HG03354 (cell line): ENCODE measurements around the gene FUZ.

Experiments used
- ATAC-seq: cut with Tn5 transposase; IDR thresholded peaks from one replicate; pipeline ENCODE4 v1.9.1; 2021; ENCODE audit warnings: mild to moderate bottlenecking; ENCODE audit not compliant: unreplicated experiment, poor library complexity, severe bottlenecking

Gene FUZ

GRCh38 chr19:49812997-49813861, at the start of gene FUZ:
Gene FUZ (minus strand): TSS chr19:49813292. CDS start chr19:49813106, 186 bp downstream.
- ATAC-seq, result peak; percentile 45

- no peak for ATAC-seq
Observed at GRCh38 chr19:49862391-49863253, 49.5 kb upstream of the FUZ start.

- ATAC-seq, result no peak
Observed at GRCh38 chr19:49861541-49862378, 48.7 kb upstream of the FUZ start.

DNA sequence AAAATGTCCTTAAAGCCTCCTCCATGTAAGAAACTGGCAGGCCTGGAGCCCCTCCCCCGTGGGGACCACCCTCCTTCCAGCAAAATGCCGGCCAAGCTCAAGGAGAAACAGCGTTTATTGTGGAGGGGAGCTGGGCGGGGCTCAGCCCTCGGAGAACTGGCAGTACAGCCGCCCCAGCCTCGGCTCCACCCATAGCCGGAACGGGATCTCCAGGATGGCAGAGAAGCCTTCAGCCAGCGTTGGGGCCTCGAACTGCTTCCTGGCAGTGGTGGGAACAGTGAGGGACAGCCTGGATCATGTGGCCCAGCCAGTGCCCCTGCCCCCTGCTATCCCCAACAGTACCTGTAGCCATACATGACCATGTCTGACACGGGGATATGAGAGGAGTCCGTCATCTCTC, 48.0 kb upstream of the FUZ start:
- no peak for ATAC-seq

DNA sequence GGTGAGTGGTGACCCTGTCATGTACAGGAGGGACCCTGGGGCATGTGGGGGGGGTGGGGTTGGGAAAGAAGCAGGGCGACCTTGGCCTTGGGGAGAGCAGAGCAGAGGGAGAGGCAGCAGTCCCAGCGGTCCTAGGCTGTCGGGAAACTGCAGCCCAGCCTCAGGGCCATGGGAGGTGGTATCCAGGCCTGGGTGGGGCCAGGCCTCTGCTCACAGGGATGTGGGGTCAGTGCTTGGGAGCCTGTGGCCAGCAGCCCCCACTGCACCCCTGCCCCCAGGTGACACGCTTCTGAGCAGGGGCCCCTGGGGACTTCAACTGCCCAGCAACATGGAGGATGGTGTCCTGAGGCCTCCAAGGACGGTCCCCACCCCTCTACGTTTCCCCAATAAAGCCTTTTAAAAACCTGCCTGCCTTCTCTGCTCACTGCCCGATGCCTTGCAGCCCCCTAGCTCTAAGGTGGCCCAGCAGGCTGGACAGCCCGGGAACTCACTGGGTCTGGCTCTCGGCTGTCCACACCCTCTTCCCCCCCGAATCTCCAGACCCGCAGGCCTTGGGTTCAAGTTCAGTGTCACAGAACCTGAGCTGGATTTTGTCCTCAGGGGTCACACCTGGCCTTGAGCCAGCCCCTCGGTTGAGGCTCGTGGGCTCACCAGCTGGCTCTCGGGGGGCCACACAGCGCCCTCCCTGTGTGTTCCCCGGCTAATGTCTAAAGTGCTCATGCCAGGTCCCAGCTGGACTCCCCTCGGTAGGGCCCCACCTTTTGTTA, 47.4 kb upstream of the FUZ start:
- ATAC-seq, result no peak

DNA sequence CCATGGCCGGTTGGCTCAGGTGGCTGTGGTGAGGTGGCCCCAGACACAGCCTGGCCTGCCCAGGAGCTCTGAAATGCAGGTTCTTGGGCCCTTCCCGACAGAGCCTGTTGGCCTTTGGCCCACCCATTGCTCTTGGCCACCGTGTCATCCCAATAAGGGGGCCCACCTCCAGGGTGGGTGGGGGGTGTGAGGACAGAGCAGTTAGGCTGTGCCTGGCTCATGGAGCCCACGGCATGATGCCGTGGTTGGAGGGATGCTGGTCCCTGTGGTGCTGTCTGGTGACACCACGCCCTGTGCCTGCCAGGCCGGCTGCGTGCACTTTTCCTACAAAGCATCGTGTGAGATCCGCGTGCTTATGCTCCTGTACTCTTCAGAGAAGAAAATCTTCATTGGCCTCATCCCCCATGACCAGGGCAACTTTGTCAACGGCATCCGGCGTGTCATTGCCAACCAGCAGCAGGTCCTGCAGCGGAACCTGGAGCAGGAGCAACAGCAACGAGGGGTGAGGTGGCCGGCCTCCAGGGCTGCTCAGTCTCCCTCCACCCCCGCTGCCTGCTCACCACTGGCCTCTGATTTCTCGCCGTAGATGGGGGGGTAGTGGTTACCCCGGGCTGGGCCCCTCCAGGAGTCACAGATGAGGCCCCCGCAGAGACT, 46.7 kb upstream of the FUZ start:
- no peak for ATAC-seq

- ATAC-seq, result no peak
Observed at GRCh38 chr19:49858088-49858985, 45.2 kb upstream of the FUZ start.

DNA sequence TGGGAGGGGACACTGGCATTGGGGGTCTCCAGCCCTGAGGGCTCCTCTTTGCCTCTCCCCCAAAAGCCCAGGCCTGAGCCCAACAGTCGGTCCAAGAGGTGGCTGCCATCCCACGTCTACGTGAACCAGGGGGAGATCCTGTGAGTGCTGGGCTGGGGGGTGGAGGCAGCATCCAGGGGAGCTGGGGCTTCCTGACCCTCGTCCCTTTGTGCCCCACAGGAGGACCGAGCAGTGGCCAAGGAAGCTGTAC, 44.7 kb upstream of the FUZ start:
- no peak for ATAC-seq

DNA sequence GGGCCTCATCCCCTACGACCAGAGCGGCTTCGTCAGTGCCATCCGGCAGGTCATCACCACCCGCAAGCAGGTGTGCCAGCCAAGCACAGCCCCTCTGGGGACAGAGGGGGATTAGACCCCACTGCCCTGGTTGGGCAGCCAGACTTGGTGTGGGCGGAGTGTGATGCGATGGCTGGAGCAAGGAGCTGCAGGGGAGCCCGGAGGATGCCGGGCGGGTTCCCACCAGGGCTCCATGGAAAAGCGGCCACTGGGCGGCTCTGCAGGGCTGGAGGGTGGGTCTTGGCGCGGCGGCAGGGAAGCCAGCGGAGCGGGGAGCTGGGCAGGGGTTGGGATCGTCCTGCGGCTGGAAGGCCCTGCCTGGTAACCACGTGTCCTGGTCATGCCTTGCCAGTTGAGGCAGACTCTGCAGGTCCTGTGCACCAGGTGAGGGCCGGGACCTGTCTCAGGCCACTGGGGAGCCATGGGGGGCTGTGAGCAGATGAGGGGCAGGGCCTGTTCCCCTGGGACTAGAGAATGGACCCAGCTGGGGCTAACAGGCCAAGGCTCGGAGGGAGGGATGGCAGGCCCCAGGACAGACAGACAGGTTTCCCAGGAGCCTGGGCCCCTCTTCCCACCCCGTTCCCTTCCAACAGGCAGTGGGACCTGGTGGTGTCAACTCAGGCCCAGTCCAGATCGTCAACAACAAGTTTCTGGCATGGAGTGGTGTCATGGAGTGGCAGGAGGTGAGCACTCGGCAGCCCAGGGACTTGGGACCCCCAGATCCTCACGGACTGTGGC, 44.2 kb upstream of the FUZ start:
- ATAC-seq, result no peak

GRCh38 chr19:49856574-49857021, 43.5 kb upstream of the FUZ start:
- ATAC-seq, result no peak

DNA sequence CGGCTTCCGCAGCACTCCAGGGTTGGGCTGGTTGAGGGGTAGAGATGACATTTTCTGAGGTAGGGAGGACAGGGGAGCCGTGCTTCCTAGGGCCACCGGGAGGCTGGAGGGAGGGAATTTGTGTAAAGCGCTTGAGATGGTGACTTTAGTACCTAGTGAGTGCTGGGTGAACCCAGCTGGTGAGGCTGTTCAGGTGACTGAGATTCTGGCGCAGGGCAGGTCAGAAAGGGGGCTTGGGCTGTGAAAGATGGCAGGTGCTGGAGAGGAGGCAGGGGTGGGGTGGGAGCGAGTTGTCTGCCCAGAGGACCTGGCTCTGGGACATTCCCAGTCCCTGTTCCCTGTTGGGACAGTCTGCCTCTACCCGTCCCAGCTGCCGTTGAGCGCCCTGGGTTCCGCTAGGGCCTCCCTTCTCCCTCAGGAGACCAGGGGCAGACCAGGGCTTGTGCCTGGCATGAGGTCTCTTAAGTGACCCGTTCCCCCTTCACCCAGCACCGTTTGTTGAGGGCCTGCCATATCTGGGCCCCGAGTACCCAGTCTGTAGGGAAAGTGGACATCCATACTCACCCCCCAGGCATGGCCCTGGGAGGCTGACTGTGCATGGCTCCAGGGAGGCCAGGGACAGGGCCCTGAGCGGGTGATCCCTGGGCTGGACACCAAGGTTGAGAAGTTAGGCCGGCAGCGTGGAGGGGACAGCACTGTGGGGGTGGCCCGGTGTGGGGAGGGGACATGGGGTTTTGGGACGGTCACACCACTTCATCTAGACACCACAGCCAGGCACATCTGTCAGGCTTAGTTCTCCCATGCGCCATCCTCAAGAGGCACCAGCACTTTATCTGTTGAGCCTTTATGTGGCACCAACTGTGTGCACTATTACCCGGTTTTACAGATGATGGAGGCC, 42.8 kb upstream of the FUZ start:
- ATAC-seq, result no peak

DNA sequence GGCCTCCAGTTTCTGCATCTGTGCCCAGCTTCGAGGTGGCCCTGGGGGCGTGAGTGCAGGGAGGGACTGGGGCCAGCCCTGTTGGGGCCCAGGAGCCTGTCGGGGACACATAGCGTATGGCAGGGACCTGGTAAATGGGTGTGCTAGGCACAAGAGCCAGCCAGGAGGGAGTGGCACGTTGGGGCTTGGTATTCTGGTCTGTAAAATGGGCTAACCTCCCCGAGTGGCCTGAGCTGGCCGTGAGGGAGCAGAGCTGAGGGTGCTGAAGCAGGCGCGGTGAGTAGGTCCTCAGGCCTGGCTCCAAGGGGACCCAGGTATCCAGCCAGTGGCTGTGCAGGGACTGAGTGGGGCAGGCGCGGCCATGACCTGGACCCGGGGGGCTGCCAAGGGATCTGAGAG, 42.2 kb upstream of the FUZ start:
- no peak for ATAC-seq

DNA sequence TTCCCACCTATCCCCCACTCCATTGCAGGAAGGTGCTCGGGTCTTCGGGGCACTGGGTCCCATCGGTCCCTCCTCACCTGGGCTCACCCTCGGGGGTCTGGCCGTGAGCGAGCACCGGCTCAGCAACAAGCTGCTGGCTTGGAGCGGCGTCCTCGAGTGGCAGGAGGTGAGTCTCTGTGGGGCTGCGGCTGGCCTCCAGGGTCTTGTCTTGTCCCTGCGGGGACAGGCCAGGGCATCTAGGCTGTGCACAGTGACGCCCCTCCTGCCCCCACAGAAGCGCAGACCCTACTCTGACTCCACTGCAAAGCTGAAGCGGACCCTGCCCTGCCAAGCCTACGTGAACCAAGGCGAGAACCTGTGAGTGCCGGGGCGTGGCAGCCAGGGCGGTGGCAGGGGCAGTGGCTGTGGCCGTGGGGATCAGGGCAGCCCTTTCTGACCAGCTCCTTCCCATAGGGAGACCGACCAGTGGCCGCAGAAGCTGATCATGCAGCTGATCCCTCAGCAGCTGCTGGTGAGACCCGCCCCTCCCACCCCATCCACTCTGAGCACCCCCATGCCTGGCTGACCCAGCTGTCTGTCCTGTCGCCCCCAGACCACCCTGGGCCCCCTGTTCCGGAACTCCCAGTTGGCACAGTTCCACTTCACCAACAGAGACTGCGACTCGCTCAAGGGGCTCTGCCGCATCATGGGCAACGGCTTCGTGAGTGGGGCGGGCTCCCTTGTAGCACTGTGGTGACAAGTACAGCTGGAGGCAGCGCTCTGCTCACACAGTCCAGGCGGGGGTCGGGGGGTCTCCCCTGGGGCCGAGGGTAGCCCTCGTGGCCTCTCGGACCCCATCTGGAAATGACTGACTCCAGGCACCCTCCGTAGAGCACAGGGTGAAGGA, 41.5 kb upstream of the FUZ start:
- no peak for ATAC-seq

GRCh38 chr19:49853852-49854377, 40.8 kb upstream of the FUZ start:
- no peak for ATAC-seq

DNA sequence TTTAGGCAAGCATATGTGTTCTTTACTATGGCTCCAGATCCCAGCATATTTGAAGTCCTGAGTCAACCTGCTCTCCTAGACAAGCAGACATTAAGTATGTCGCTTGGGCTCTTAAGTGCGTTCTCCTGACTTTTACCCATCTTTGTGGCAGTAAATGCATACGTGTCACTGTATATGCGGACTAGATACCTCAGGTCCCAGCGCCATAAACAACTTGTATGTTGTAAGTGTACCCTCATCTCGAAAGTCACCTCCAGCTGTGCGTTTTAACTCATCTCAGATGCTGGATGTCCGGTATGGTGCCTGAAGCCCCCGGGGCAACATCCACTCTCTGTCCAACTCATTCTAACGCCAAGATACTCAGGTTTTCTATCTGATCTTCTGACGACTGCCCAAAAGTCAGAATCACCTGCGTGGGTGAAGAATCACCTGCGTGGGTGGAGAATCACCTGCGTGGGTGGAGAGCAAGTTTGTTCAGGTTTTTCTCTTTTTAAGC, 39.6 kb upstream of the FUZ start:
- no peak for ATAC-seq
